Activated CD8-positive, alpha-beta T cell treated with anti-CD3 and anti-CD28 coated beads, Interleukin-2, amount 10 ng/mL, durations not matched to agents 7 days and 5 days (primary cell): ENCODE data around the gene CDCA3. TPM values are rescaled to one million over a fixed set of nuclear protein-coding genes. Genes with fewer than 3 reads are reported as not detected.
A peak's percentile ranks its signal among the peaks of the same experiment; 100 is the strongest.

Source experiments
- ATAC-seq: fragments of 150-1000 bp; cut with Tn5 transposase; one replicate; pipeline ENCODE4 v1.10.0; 2021; ENCODE audit warnings: moderate library complexity
- CTCF ChIA-PET: fragments of 350-600 bp; sonication (Branson Sonifier 250); formaldehyde crosslinking; loops from one replicate; lab custom pipeline; 2021; ENCODE audit warnings: antibody characterized with exemption; lab: Charles Lee
- POLR2A ChIA-PET: fragments of 350-600 bp; sonication (Branson Sonifier 250); formaldehyde crosslinking; loops from one replicate; lab custom pipeline; 2021; ENCODE audit warnings: antibody characterized with exemption; lab: Charles Lee
- DNase-seq: peaks from one replicate; pipeline ENCODE4 v3.0.0-alpha.2; 2020
- H3K27ac Mint-ChIP-seq: one replicate; pipeline ENCODE4 v1.8.0; 2021; ENCODE audit warnings: mild to moderate bottlenecking, mixed read lengths
- H3K27me3 Mint-ChIP-seq: one replicate; pipeline ENCODE4 v1.8.0; 2021; ENCODE audit warnings: low read depth, mixed read lengths
- H3K36me3 Mint-ChIP-seq: one replicate; pipeline ENCODE4 v1.8.0; 2021; ENCODE audit warnings: low read depth, mixed read lengths
- H3K4me1 Mint-ChIP-seq: one replicate; pipeline ENCODE4 v1.8.0; 2021; ENCODE audit warnings: low read depth, mixed read lengths
- H3K4me3 Mint-ChIP-seq: one replicate; pipeline ENCODE4 v1.8.0; 2021; ENCODE audit warnings: mild to moderate bottlenecking, mixed read lengths
- H3K9me3 Mint-ChIP-seq: one replicate; pipeline ENCODE4 v1.8.0; 2022; ENCODE audit warnings: mixed read lengths; ENCODE audit not compliant: insufficient read depth
- total RNA-seq, 2 experiments: library from RNA; stranded (reverse); gene quantifications; one replicate each; pipeline ENCODE4 v1.2.3, GENCODE V29; 2021

CDCA3 gene
- total RNA-seq, 2 experiments from 2014 or later: 103 to 115 TPM

DNA sequence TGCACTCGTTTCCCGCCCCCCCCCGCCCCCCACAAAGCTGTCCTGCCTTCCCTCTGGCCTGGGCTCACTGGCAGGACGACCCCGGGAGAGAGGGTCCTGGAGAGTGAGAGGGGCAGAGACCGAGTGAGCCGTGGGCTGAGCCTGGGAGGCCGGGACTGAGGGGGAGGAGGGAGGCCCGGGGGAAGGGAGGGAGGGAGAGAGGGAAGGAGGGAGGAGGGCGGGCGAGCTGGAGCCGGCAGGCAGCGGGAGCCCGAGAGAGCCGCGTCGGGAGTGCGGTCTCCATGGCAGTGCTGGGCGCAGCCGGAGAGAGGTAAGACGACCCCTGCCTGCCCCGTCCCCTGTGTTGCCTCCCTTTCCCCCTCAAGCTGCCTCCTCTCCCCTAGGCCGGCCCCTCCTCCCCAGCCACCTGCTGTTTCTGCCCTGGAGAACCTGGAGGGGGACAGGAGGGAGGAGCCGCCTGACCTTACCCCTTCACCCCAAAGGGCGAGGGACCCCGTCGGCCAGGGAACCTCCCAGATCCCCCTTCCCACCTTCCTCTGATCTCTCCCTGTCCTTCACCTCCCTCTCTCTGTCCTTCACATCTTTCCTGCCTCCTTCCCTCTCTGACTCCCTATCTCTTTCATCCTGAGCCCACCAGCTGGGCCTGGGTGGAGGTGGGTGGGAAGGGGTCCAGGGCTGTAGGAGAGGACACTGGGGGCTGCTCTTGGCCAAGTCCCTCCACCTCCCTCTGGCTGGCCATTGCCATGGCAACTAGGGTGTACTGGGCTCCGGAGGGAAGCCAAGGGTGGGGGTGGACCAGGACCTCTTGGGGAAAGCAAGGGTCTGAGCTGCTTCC is 29.3 kb downstream of the CDCA3 start, which contains the start of gene GPR162:
GPR162 (plus strand) TSS at position 231 of the 835 bp plus-strand sequence. CDS start 2,078 bp downstream, outside the sequence.
- peak within 1 kb of the TSS; percentile 51 for H3K27ac Mint-ChIP-seq
- CTCF ChIA-PET: interaction anchor here (0.7 to 10.3 kb wide), 8 partner anchors 10 to 85 kb away, joined by 3 to 116 read pairs (median 4); partner anchors contain the start of gene MLF2
- peaks cover 22% of the 10 kb centered on the region for H3K4me1 Mint-ChIP-seq
- peak; percentile 12 for ATAC-seq
- no peaks in the 10 kb centered on the region for H3K9me3 Mint-ChIP-seq
- peaks cover 54% of the 10 kb centered on the region for H3K27me3 Mint-ChIP-seq
- DNase-seq: no peak
- no peaks in the 10 kb centered on the region for H3K36me3 Mint-ChIP-seq
- POLR2A ChIA-PET: interaction anchor here (1.3 to 1.7 kb wide), 5 partner anchors 23 to 97 kb away, joined by 3 to 10 read pairs (median 3); partner anchors contain the start of gene MLF2
- peak within 1 kb of the TSS; percentile 17 for H3K4me3 Mint-ChIP-seq

DNA sequence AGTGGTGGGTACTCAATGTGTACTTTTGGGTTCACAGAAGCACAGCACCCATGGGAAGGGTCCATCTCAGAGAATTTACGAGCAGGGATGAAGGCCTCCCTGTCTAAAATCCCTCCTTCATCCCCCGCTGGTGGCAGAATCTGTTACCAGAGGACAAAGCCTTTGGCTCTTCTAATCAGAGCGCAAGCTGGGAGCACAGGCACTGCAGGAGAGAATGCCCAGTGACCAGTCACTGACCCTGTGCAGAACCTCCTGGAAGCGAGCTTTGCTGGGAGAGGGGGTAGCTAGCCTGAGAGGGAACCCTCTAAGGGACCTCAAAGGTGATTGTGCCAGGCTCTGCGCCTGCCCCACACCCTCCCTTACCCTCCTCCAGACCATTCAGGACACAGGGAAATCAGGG is 30.9 kb downstream of the CDCA3 start:
- ChIA-PET CTCF (interaction anchor here (3.6 to 10.3 kb wide), 2 partner anchors 14 to 67 kb away, joined by 22 to 116 read pairs; partner anchors contain the start of gene MLF2), POLR2A (interaction anchor here (1.5 kb wide), 1 partner anchor 25 kb away, joined by 3 read pairs; no protein-coding TSS in a partner anchor)
- no peak for DNase-seq
- Mint-ChIP-seq H3K4me1 (peaks cover 16% of the 10 kb centered on the region), H3K36me3 (no peaks in the 10 kb centered on the region), H3K9me3 (no peaks in the 10 kb centered on the region), H3K27me3 (peaks cover 43% of the 10 kb centered on the region), H3K27ac (no peak overlapping the region), H3K4me3 (no peak overlapping the region)
- no peak for ATAC-seq

- Mint-ChIP-seq H3K4me3 (no peak overlapping the region), H3K9me3 (no peaks in the 10 kb centered on the region), H3K27me3 (peaks cover 39% of the 10 kb centered on the region), H3K36me3 (no peaks in the 10 kb centered on the region), H3K4me1 (peaks cover 15% of the 10 kb centered on the region), H3K27ac (no peak overlapping the region)
- POLR2A ChIA-PET: no interaction called here
- ATAC-seq: no peak
- no peak for DNase-seq
- CTCF ChIA-PET: interaction anchor here (10.3 kb wide), 1 partner anchor 66 kb away, joined by 116 read pairs; the partner anchor contains the start of gene MLF2
These were observed 31.7 kb downstream of the CDCA3 start for GRCh38 chr12:6819106-6820030.

- peaks cover 15% of the 10 kb centered on the region for H3K4me1 Mint-ChIP-seq
- ChIA-PET POLR2A (no interaction called here), CTCF (no interaction called here)
- H3K9me3 Mint-ChIP-seq: no peaks in the 10 kb centered on the region
- no peak overlapping the region for H3K27ac Mint-ChIP-seq
- H3K27me3 Mint-ChIP-seq: peaks cover 37% of the 10 kb centered on the region
- ATAC-seq (no peak), DNase-seq (no peak)
- no peaks in the 10 kb centered on the region for H3K36me3 Mint-ChIP-seq
- no peak overlapping the region for H3K4me3 Mint-ChIP-seq
These were observed 32.4 kb downstream of the CDCA3 start for GRCh38 chr12:6818645-6819044.

GRCh38 chr12:6818222-6818621 is 32.9 kb downstream of the CDCA3 start:
- DNase-seq: no peak
- peaks cover 15% of the 10 kb centered on the region for H3K4me1 Mint-ChIP-seq
- CTCF ChIA-PET: no interaction called here
- POLR2A ChIA-PET: interaction anchor here (0.6 kb wide), 1 partner anchor 64 kb away, joined by 3 read pairs; no protein-coding TSS in a partner anchor
- no peak overlapping the region for H3K27ac Mint-ChIP-seq
- no peaks in the 10 kb centered on the region for H3K36me3 Mint-ChIP-seq
- peaks cover 33% of the 10 kb centered on the region for H3K27me3 Mint-ChIP-seq
- H3K9me3 Mint-ChIP-seq: no peaks in the 10 kb centered on the region
- ATAC-seq: no peak
- no peak overlapping the region for H3K4me3 Mint-ChIP-seq

DNA sequence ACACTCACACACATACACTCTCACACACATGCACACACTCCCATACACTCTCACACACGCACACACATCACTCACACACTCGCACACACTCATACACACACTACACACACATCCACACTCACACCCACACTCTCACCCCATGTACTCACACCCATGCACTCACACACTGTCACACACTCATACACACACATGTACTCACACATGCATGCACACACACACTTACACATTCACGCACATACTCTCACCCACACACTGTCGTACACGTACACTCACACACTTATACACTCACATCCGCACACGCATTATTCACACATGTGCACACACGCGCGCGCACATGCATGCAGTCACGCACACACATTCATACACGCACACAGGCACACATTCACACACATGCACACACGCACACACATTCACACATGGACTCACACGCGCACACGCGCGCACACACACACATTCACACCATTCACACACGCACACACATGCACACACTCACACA is 33.4 kb downstream of the CDCA3 start:
- Mint-ChIP-seq H3K36me3 (no peaks in the 10 kb centered on the region), H3K9me3 (no peaks in the 10 kb centered on the region), H3K4me1 (peaks cover 15% of the 10 kb centered on the region), H3K27ac (no peak overlapping the region), H3K4me3 (no peak overlapping the region), H3K27me3 (peaks cover 28% of the 10 kb centered on the region)
- ChIA-PET POLR2A (interaction anchor here (0.6 kb wide), 1 partner anchor 64 kb away, joined by 3 read pairs; no protein-coding TSS in a partner anchor), CTCF (no interaction called here)
- DNase-seq: no peak
- no peak for ATAC-seq

- Mint-ChIP-seq H3K27ac (no peak overlapping the region), H3K27me3 (peaks cover 23% of the 10 kb centered on the region), H3K4me3 (no peak overlapping the region), H3K9me3 (no peaks in the 10 kb centered on the region), H3K4me1 (peaks cover 12% of the 10 kb centered on the region), H3K36me3 (no peaks in the 10 kb centered on the region)
- POLR2A ChIA-PET: no interaction called here
- DNase-seq (no peak), ATAC-seq (no peak)
- CTCF ChIA-PET: no interaction called here
These were observed 34.0 kb downstream of the CDCA3 start for GRCh38 chr12:6817098-6817497.

- Mint-ChIP-seq H3K27me3 (peaks cover 20% of the 10 kb centered on the region), H3K36me3 (no peaks in the 10 kb centered on the region), H3K4me1 (peaks cover 9% of the 10 kb centered on the region), H3K9me3 (no peaks in the 10 kb centered on the region), H3K4me3 (no peak overlapping the region), H3K27ac (no peak overlapping the region)
- DNase-seq (no peak), ATAC-seq (no peak)
- CTCF ChIA-PET: interaction anchor here (1.1 kb wide), 1 partner anchor 38 kb away, joined by 3 read pairs; no protein-coding TSS in a partner anchor
- POLR2A ChIA-PET: no interaction called here
These were observed 34.5 kb downstream of the CDCA3 start for GRCh38 chr12:6816598-6816997.

DNA sequence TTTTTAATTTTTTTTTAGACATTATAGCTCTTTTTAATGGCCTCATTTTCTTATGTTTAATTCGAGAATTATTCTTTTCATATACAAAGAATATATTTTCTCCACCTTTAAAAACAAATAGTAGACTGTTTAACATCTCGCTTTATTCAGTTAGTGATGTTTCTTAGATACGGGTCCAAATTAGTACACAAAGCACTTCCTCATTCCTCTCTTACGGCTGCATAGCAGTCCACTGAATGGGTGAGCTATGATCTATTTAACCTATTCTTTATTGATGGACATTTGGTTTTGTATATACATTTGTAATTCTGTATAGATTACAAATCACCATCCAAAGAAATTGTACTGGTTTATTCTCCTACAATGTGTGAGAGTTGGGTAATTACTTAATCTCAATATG is 37.7 kb downstream of the CDCA3 start:
- H3K9me3 Mint-ChIP-seq: no peaks in the 10 kb centered on the region
- POLR2A ChIA-PET: interaction anchor here (0.6 kb wide), 1 partner anchor 31 kb away, joined by 4 read pairs; no protein-coding TSS in a partner anchor
- no peaks in the 10 kb centered on the region for H3K4me1 Mint-ChIP-seq
- no peak overlapping the region for H3K27ac Mint-ChIP-seq
- H3K27me3 Mint-ChIP-seq: peaks cover 14% of the 10 kb centered on the region
- DNase-seq (no peak), ATAC-seq (no peak)
- H3K36me3 Mint-ChIP-seq: no peaks in the 10 kb centered on the region
- CTCF ChIA-PET: interaction anchor here (0.9 to 2.2 kb wide), 5 partner anchors 11 to 79 kb away, joined by 3 to 8 read pairs (median 3); partner anchors contain the start of gene MLF2
- H3K4me3 Mint-ChIP-seq: no peak overlapping the region

DNA sequence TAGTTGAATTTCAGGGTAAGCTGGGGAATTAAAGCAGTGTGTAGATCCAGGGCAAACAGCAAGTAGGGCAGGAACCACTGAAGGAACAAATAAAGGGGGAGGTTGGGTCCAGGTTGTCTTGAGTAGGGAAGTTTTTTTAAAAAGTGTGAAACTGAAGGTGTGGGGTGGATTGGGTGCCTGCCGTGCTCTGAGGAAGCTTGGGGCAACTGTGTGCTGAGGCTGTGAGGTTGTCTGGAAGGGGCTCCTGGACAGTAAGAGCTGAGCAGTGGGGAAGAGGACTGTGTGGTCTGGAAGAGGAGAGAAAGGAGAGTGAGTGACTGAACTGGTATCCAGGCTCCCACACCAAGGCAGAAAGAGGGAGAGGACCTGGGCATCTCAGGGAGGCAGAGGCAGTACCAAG is 40.3 kb downstream of the CDCA3 start:
- POLR2A ChIA-PET: interaction anchor here (0.9 kb wide), 1 partner anchor 171 kb away, joined by 3 read pairs; no protein-coding TSS in a partner anchor
- Mint-ChIP-seq H3K4me1 (no peaks in the 10 kb centered on the region), H3K9me3 (no peaks in the 10 kb centered on the region), H3K27me3 (peaks cover 17% of the 10 kb centered on the region), H3K4me3 (no peak overlapping the region), H3K36me3 (no peaks in the 10 kb centered on the region), H3K27ac (no peak overlapping the region)
- CTCF ChIA-PET: interaction anchor here (0.6 to 1.4 kb wide), 6 partner anchors 15 to 265 kb away, joined by 3 to 5 read pairs (median 3); partner anchors contain the start of gene MLF2
- ATAC-seq (peak; percentile 27), DNase-seq (no peak)

GRCh38 chr12:6809056-6809455 is 42.0 kb downstream of the CDCA3 start:
- no peaks in the 10 kb centered on the region for H3K36me3 Mint-ChIP-seq
- H3K4me1 Mint-ChIP-seq: no peaks in the 10 kb centered on the region
- peaks cover 13% of the 10 kb centered on the region for H3K27me3 Mint-ChIP-seq
- POLR2A ChIA-PET: interaction anchor here (0.6 kb wide), 2 partner anchors 28 to 29 kb away, joined by 3 to 4 read pairs; no protein-coding TSS in a partner anchor
- ATAC-seq: no peak
- CTCF ChIA-PET: interaction anchor here (1.3 to 1.5 kb wide), 2 partner anchors 16 to 43 kb away, joined by 3 to 5 read pairs; partner anchors contain the start of gene PTMS
- no peak overlapping the region for H3K4me3 Mint-ChIP-seq
- H3K9me3 Mint-ChIP-seq: no peaks in the 10 kb centered on the region
- H3K27ac Mint-ChIP-seq: no peak overlapping the region
- no peak for DNase-seq
